ENCODE measurements around the gene REXO4.

GRCh38 chr9:133362359-133363044 lies 55.3 kb downstream of the REXO4 start:
- no peak for TF ChIP-seq EZH2 (IDR thresholded peaks at IDR 0.05)
- no peak for TF ChIP-seq CTCF (IDR thresholded peaks at IDR 0.05)

All from neural progenitor cell (in vitro differentiated cells).